D721Med (cell line): ENCODE data around the gene LAYN.

Experiments used
- DNase-seq: peaks from one replicate; pipeline ENCODE4 v3.0.0; 2011; ENCODE audit warnings: low spot score; ENCODE audit not compliant: insufficient read length
- FAIRE-seq: peaks from 2 replicates; lab custom pipeline; 2011; peaks lifted over from hg19 to GRCh38; lab: Jason Lieb, UNC
- TF ChIP-seq, protein P1 (sequence below): IDR thresholded peaks from 2 replicates; pipeline ENCODE4 v1.5.1; 2012; ENCODE audit warnings: mild to moderate bottlenecking, control low read depth; ENCODE audit not compliant: insufficient read depth; ENCODE audit errors: missing control alignments

Gene LAYN

DNA sequence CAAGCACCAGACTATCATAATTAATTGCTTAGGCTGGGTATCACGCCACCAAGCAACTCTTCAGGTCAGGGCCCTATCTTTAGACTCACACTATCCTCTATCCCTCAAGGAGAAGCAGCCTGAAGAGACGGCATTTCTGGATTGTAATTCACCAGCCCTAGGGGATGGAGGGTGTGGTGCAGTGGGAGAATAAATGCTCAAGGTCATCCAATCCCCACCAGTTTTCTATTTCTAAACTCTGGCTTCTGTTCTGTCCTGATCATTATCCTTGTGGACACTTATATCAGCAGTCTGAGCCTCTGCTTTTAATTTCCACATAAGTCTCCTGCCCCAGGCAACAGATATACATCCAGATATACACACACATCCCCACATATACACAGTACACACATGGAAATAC is 48.6 kb downstream of the LAYN start:
- DNase-seq (no peak), FAIRE-seq (no peak)
- TF ChIP-seq, protein P1, sequence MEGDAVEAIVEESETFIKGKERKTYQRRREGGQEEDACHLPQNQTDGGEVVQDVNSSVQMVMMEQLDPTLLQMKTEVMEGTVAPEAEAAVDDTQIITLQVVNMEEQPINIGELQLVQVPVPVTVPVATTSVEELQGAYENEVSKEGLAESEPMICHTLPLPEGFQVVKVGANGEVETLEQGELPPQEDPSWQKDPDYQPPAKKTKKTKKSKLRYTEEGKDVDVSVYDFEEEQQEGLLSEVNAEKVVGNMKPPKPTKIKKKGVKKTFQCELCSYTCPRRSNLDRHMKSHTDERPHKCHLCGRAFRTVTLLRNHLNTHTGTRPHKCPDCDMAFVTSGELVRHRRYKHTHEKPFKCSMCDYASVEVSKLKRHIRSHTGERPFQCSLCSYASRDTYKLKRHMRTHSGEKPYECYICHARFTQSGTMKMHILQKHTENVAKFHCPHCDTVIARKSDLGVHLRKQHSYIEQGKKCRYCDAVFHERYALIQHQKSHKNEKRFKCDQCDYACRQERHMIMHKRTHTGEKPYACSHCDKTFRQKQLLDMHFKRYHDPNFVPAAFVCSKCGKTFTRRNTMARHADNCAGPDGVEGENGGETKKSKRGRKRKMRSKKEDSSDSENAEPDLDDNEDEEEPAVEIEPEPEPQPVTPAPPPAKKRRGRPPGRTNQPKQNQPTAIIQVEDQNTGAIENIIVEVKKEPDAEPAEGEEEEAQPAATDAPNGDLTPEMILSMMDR: no peak

DNA sequence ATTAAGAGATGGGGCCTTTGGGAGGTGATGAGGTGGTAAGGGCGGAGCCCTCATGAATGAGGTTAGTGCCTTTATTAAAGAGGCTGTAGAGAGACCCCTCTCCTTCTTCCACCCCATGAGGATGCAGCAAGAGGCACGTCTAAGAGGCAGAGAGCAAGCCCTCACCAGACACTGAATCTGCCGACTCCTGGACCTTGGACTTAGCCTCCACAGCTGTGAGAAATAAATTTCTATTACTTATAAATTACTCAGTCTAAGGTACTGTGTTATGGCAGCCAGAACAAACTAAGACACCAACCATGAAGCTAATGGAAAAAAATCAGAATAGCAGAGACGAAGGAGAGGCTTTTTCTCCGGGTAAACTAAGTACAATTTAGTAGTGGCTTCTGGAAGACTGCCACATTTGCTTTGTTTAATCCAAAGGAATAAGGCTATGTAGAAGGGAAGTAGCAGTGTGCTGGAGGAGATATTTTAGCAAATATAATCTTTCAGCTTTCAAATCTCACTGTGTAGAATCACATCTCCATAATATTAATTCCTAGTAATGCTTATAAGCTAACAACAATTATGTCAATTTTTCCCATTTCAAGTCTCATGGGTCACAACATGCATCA is 49.5 kb downstream of the LAYN start:
- FAIRE-seq: no peak
- TF ChIP-seq, protein P1: no peak
- DNase-seq: no peak

DNA sequence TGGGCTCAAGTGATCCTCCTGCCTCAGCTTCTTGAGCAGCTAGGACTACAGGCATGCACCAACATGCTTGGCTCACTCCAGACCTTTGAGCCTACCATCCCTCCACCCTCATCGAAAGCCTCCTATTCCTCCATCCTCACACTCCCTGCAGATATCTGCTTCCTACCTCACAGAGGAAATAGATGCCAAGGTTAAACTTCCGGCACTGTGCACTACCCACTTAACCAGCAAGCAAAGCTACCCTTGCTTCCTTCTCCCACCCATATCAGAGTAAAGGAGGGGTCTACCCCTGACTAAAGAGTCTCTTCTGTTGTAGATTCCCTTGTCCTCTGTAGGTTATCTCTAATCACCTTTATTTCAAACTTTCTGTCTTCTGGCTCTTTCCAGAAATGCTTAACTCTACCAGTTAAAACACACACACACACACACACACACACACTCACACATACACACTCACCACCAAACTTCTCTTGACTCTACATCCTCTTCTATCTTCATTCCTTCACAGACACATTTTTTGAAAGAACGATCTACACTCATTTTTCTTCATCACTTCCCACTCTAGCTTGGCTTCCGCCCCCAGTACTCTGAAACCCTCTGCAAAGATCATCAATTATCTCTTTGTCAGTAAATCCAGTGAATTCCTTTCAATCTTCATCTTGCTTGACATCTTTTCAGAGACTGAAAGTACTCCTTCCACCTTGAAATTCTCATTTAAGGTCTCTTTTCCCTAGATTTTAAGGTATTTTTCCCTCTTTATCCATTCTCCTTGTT is 50.9 kb downstream of the LAYN start:
- TF ChIP-seq, protein P1: no peak
- DNase-seq (no peak), FAIRE-seq (no peak)

DNA sequence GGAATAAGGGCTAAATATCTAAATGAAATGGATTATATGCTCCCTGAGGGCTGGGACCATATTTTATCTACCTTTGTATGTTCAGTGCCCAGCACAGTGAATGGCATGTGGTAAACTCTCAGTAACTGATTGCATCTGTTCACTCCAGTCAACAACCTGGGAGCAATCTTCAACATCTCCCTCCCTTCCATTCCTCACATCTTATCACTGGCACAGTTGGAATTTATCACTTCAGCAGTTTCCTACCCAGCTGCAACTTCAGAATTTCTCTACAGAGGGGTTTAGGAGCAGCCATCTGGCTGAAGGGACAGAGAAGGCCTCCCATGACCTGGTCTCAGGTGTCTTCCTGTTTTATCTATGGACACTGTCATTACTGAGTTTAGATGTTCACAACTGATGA is 52.0 kb downstream of the LAYN start:
- DNase-seq (no peak), FAIRE-seq (no peak)
- TF ChIP-seq, protein P1: no peak

DNA sequence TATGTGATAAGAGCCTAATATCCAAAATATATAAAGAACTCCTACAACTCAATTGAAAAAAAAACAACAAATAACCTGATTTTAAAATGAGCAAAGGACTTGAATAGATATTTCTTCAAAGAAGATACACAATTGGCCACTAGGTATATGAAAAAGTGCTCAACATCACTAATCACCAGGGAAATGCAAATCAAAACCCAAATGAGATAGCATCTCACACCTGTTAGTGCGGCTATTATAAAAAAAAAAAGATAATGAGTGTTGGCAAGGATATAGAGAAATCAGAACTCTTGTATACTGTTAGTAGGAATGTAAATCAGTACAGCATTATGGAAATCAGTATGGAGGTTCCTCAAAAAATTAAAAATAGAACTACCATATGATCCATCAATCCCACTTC is 55.8 kb downstream of the LAYN start:
- TF ChIP-seq, protein P1: no peak
- DNase-seq (no peak), FAIRE-seq (no peak)

DNA sequence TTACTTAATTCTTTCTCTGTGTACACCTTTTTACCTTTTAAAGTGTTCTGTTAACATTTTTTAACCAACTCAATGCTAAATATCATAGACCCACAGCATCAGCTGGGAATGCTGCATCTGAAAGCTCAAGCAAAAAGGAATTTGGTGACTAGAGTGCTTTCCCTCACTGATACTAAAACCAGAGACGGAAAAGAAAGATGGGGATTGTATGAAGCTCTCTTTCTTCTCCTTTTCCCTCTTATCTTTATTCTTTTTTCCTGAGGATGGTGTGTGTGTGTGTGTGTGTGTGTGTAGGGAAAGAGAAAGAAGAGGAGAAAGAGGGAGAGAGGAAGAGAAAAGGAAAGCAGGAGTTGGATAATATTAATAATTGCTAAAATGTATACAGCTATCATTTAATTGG is 57.6 kb downstream of the LAYN start:
- DNase-seq (no peak), FAIRE-seq (no peak)
- TF ChIP-seq, protein P1: no peak

DNA sequence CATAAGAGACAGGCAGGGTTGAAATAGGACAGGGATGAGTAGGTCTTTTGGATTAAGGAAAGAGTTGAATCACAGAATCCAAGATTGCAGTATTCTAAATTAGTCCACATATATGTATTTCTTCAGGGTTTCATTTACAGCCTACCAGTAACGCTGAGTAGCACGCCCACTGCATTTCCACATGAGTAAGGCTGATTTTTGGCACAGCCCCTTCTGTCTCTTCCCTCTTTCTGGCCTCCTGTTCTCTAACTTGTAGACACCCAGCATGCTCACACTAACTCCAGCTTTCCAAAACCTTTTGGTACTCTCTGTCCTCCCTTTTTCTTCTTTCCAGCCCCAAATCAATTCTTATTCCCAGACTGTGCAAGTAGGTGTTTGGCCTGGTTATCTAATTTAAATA is 58.0 kb downstream of the LAYN start:
- FAIRE-seq: no peak
- TF ChIP-seq, protein P1: no peak
- no peak for DNase-seq
